GM12874 (cell line): ENCODE results near the gene GABBR1.

Experiments
- TF ChIP-seq, protein P1 (sequence below): IDR thresholded peaks from 2 replicates; pipeline ENCODE4 v1.5.1; 2011; ENCODE audit warnings: low read depth, mild to moderate bottlenecking, control low read depth, low read length, moderate library complexity; ENCODE audit not compliant: insufficient read depth

Gene GABBR1

DNA sequence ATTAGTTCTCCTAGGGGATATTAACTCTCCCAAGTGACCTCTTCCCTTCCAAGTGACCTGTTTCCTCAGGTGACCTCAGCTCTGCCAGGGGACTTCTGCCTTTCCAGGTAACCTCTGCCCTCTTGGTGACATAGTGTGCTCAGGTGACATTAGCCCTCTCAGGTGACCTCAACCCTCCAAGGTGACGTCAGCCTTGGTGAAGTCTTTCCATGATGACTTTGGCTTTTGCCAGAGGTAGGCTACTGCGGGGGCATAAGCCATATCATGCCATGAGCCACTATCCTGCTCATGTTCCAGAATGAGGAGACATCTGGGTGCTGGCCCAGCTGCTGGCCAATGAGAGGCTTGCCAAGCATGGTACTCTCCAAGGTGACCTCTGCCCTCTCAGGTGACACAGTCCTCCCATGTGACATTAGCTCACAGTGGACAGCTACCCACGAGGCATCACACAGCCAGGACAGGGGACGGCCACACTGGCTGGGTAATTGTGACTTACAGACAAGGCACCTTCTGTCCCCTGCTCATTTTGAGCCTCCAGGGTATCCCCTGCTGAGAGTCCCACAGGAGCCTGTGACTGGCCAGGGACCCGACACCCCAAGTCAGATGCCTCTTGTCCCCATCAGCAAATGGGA is 104.6 kb downstream of the GABBR1 start:
- TF ChIP-seq, protein P1, sequence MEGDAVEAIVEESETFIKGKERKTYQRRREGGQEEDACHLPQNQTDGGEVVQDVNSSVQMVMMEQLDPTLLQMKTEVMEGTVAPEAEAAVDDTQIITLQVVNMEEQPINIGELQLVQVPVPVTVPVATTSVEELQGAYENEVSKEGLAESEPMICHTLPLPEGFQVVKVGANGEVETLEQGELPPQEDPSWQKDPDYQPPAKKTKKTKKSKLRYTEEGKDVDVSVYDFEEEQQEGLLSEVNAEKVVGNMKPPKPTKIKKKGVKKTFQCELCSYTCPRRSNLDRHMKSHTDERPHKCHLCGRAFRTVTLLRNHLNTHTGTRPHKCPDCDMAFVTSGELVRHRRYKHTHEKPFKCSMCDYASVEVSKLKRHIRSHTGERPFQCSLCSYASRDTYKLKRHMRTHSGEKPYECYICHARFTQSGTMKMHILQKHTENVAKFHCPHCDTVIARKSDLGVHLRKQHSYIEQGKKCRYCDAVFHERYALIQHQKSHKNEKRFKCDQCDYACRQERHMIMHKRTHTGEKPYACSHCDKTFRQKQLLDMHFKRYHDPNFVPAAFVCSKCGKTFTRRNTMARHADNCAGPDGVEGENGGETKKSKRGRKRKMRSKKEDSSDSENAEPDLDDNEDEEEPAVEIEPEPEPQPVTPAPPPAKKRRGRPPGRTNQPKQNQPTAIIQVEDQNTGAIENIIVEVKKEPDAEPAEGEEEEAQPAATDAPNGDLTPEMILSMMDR, result no peak

DNA sequence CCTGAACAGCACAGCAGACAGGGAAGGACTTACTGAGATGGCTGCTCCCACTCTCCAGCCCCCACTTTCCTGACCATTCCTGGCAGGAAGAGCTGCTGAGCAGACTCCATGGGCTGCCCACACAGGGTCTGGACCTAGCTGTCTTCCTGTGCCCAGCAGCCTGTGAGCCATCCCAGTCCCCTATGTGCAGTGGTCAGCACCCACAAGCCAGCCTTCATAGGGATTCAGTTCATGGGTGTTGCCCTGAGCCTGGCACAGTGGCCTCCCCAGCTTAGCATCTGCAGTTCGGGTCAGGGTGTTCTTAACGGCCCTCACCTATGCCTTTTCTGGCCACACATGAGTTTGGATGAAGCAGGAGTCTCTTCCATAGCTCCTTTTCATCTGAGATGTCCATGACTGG is 105.4 kb downstream of the GABBR1 start:
- TF ChIP-seq, protein P1, result no peak

DNA sequence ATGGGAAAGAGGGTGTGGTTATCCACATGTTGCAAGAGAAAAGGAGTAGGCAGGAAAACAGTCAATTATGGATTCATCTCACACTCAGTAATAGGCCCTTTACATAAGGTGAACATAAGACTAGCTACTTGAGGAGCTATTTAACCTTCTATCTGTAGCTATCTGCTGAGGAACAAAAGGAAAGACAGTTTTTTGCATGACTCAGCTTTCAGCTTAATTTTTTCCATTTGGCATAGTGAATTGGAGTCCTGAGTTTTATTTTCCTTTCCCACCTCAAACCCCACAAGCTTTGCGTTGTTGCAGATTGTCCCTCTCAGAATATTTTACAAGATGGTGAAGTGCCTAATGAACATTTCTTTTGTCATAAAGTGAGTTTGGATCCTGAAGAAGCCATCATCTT is 105.9 kb downstream of the GABBR1 start:
- TF ChIP-seq, protein P1, result no peak

DNA sequence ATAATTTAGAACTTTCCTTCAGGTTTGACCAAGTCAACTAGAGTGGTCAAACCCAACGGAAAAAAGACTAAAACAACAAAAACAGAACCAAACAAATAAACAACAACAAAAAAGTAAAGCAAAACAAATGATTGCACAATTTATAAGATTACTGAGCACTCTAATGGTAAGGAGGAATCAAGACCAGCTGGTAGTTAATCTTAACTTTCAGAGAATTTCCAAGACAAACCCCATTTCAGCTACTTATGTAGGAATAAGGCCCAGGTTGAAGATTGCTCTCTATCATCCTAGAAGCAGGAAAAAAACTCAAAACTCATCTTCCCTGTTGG is 107.7 kb downstream of the GABBR1 start:
- TF ChIP-seq, protein P1, result no peak

DNA sequence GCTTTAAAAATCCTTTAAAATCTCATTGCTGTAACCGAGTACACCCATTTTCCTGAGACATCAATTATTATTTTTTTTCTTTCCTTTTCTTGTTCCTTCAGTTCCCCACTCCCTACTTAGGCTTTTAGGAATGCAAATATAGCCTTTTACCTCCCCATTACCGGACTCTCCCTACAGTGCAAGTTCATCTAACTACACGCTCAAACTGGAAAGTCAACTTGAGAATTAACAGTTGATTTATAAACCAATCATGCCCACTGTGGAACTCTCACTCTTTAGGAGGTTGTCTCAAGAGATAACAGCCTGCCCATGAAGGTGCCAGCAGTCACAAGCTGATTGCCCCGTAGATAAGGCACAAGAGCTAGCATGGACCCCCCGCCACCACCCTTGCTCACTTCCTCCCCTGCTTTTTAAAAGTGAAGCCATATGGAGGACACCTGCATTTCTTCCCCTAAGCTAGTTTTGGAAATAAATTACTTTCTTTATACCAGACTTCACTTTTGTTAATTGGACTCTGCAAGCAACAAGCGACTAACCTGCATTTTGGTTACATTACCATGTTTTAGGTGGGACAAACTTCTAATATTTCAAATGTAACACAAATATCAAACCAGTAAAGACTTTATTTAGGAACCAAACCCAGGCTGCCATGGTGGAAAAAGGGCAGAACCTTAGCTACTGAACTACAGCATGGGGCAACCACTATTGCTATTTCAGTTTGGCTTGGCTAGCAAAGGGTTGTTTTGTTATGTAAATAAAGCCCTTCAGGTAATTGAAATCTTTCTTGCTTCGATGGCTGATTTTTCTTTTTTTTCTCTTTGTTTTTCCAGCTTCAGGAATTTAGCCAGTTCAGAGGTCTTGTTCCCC is 108.3 kb downstream of the GABBR1 start:
- TF ChIP-seq, protein P1, result no peak

DNA sequence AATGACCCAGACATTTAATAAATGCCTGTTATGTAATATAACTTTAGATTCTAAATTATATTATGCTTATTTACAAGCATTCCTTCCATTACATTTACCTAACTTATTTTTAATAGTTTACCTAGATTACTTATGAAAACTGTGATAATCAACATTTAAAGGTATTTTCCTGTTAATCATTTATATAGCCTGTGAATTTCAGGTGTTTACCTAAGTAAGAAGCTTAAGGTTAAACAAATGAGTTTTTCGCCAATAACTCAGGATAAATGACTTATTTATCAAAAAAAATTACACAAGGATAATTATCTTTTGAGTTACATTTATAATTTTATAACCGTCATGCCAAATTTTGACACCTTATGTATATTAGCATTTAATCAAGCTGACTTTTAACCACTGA is 108.9 kb downstream of the GABBR1 start:
- TF ChIP-seq, protein P1, result no peak

GRCh38 chr6:29522227-29522626 is 110.8 kb downstream of the GABBR1 start:
- TF ChIP-seq, protein P1, result no peak
